Upper lobe of right lung (tissue), 1 donor: ENCODE measurements around the gene TMEM8B. TPM values are rescaled to one million over a fixed set of nuclear protein-coding genes. Genes with fewer than 3 reads are reported as not detected.

Source experiments
- ATAC-seq: fragments of 200-7000 bp; cut with Tn5 transposase; one replicate; pipeline ENCODE4 v1.9.1; 2020; ENCODE audit warnings: mild to moderate bottlenecking, moderate library complexity
- DNase-seq: peaks from one replicate; pipeline ENCODE4 v3.0.0-alpha.2; 2020
- H3K27ac ChIP-seq: fragments of 200-600 bp; one replicate; pipeline ENCODE4 v1.8.0; 2022
- H3K27me3 ChIP-seq: fragments of 200-600 bp; one replicate; pipeline ENCODE4 v1.8.0; 2022; ENCODE audit warnings: mild to moderate bottlenecking
- H3K36me3 ChIP-seq: fragments of 200-600 bp; one replicate; pipeline ENCODE4 v1.8.0; 2022
- H3K4me1 ChIP-seq: fragments of 200-600 bp; one replicate; pipeline ENCODE4 v1.8.0; 2022
- H3K4me3 ChIP-seq: fragments of 200-600 bp; one replicate; pipeline ENCODE4 v1.8.0; 2022; ENCODE audit warnings: mild to moderate bottlenecking
- H3K9me3 ChIP-seq: fragments of 200-600 bp; one replicate; pipeline ENCODE4 v1.8.0; 2022
- intact Hi-C: fragments of 100-400 bp; cut with DNase I; formaldehyde crosslinking; loops from one replicate; pipeline ENCODE4 v1.11.0; 2022
- total RNA-seq: library from RNA; stranded (reverse); fragmentation: NEBNext Ultra II Directional; extraction: Animal tissue kit (Norgen Biotek cat#: 25700); gene quantifications from one replicate; pipeline ENCODE4 v1.2.1, GENCODE V29; 2021
- TF ChIP-seq, protein P1 (sequence below): fragments of 200-600 bp; IDR thresholded peaks from one replicate; pipeline ENCODE4 v1.8.0; 2022; ENCODE audit warnings: antibody characterized with exemption
- donor health status: DM: no; HTN: yes; CAD: no; lungs with severe emphysema.

TMEM8B gene
- total RNA-seq, 1 donor from 2014 or later: 13.7 TPM

DNA sequence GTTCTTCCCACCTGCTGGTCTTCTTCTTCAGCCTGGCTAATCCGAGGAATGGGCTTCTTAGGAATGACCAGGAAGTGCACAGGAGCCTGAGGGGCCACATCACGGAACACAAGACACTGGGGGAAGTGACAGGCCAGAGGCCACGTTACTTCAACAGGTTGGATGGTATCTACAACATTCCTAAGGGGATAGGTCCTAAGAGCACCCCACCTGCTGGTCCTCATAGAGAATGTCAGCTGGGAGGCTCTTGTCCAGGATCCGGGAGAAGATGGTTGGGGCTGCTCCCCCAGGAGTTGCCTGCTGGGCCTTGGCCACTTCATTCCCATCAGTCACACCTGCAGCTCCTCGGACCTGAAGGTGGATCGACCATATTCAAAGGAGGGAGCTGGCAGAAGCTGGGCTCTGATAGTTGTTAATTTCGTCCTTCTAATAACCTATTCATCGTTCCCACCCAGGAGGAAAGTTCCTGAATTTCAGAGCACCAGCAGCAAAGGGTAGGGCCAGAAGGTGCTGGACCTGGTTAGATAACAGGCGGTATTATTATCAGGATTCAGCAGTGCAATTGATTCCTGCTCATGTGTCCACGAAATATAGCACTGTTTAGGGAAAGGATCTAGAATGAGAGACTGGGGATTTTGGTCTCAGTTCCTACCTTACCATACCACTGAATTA, 15.5 kb upstream of the TMEM8B start:
- Histone ChIP-seq H3K27ac (peak overlapping the region; percentile 96), H3K27me3 (no peaks in the 10 kb centered on the region), H3K36me3 (peaks cover 12% of the 10 kb centered on the region), H3K9me3 (no peaks in the 10 kb centered on the region), H3K4me1 (peaks cover 31% of the 10 kb centered on the region), H3K4me3 (peak overlapping the region; percentile 78)
- no peak for ATAC-seq
- DNase-seq: no peak
- TF ChIP-seq, protein P1, sequence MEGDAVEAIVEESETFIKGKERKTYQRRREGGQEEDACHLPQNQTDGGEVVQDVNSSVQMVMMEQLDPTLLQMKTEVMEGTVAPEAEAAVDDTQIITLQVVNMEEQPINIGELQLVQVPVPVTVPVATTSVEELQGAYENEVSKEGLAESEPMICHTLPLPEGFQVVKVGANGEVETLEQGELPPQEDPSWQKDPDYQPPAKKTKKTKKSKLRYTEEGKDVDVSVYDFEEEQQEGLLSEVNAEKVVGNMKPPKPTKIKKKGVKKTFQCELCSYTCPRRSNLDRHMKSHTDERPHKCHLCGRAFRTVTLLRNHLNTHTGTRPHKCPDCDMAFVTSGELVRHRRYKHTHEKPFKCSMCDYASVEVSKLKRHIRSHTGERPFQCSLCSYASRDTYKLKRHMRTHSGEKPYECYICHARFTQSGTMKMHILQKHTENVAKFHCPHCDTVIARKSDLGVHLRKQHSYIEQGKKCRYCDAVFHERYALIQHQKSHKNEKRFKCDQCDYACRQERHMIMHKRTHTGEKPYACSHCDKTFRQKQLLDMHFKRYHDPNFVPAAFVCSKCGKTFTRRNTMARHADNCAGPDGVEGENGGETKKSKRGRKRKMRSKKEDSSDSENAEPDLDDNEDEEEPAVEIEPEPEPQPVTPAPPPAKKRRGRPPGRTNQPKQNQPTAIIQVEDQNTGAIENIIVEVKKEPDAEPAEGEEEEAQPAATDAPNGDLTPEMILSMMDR: no peak
- intact Hi-C loops: no loop called here

DNA sequence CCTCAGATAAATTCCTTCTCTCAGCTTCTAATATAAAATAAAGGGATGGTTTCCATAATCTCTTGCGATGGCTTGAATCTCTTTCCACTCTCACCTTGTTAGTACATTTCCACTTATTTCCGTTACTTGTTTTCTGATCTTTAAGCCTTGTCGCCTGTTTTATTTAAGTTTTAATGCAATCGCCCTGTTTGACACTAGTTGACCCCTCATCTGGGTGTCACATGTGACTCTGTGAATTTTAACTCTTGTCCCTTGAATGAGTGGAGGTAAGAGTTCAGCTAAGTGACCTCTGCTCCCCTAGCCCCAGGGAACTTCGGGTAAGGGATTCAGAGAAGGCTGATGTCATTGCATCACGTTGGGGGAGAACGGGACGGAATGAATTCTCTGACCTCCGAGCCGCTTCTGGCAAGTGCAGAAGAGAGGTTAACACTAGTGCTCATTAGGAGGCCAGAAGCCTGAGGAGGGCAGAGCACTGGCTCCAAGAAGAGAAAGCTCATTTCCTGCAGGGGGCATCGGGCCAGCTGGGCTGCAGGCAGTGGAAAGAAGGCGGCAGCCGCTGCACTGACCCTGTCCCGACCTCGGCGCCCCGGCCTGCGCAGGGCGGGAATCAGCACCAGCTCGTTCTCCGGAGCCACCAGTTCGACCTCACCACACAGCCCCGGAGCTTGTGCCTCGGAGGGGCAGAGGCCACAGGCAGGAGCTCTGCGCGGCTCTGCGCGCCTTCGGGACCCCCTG, 14.8 kb upstream of the TMEM8B start:
- Histone ChIP-seq H3K4me3 (peak overlapping the region; percentile 78), H3K27ac (peak overlapping the region; percentile 96), H3K9me3 (no peaks in the 10 kb centered on the region), H3K36me3 (peaks cover 4% of the 10 kb centered on the region), H3K27me3 (no peaks in the 10 kb centered on the region), H3K4me1 (peaks cover 31% of the 10 kb centered on the region)
- peak; percentile 85 for DNase-seq
- intact Hi-C loops: no loop called here
- TF ChIP-seq, protein P1: peak; percentile 38
- ATAC-seq: peak; percentile 52

- Histone ChIP-seq H3K27me3 (no peaks in the 10 kb centered on the region), H3K4me1 (peaks cover 31% of the 10 kb centered on the region), H3K9me3 (no peaks in the 10 kb centered on the region), H3K27ac (peak within 1 kb of the TSS; percentile 96), H3K36me3 (no peaks in the 10 kb centered on the region), H3K4me3 (peak within 1 kb of the TSS; percentile 78)
- TF ChIP-seq, protein P1: no peak
- ATAC-seq: peak; percentile 93
- intact Hi-C loops: no loop called here
- DNase-seq: peak; percentile 98
Observed at GRCh38 chr9:35814841-35815543, 14.0 kb upstream of the TMEM8B start, which contains the start of gene HINT2. Gene HINT2, minus strand, starts transcription at chr9:35815042. Its CDS starts 63 bp downstream, at chr9:35814979.

DNA sequence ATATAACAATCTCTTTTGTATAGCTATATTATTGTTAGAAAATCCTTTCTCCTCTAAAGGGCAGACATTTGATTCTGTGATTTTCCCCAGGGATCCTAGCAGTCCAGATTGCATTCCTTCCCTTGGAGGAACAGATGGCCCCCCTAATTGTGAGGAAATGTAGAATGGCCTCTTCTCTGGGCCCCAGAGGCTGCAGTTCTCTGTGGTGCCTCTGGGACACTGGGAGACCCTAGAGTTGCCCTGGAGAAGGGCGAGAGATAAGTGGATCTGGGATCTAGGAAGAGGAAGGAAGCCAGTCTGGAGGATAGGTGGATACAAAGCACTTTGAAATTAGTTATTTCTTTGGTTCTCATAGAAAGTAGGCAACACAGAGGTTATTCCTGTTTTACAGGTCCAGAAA, 12.3 kb upstream of the TMEM8B start:
- no peaks in the 10 kb centered on the region for H3K27me3 ChIP-seq
- TF ChIP-seq, protein P1: no peak
- no peak for DNase-seq
- no peak overlapping the region for H3K27ac ChIP-seq
- ATAC-seq: no peak
- peaks cover 23% of the 10 kb centered on the region for H3K4me1 ChIP-seq
- intact Hi-C loops: no loop called here
- no peaks in the 10 kb centered on the region for H3K9me3 ChIP-seq
- H3K36me3 ChIP-seq: no peaks in the 10 kb centered on the region
- no peak overlapping the region for H3K4me3 ChIP-seq

DNA sequence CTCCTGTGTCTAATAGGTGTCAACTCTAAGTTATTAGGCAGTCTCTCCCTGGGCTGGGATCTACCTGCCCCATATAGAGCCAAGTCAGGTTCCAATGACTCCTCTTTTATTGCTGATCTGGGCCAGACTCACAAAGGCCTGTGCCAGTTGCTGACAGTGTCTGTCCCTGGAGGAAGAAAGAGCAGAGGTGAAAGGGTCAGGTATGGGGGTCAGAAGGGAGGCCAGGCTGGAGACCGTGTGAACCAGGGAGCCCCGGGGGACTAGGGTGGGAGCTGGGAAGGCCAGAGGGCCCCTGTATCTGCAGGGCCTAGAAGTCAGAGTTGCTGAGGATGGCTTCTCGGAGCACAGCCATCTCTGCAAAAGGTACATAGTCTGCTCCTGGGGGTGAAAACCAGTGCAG, 10.7 kb upstream of the TMEM8B start:
- Histone ChIP-seq H3K4me1 (peaks cover 9% of the 10 kb centered on the region), H3K27me3 (no peaks in the 10 kb centered on the region), H3K4me3 (no peak overlapping the region), H3K27ac (no peak overlapping the region), H3K36me3 (no peaks in the 10 kb centered on the region), H3K9me3 (no peaks in the 10 kb centered on the region)
- intact Hi-C loops: no loop called here
- DNase-seq (no peak), ATAC-seq (no peak)
- TF ChIP-seq, protein P1: no peak
